AG04450 (cell line): Measurements from ENCODE around the gene EEF1AKMT1. TPM values are rescaled to one million over a fixed set of nuclear protein-coding genes. Genes with fewer than 3 reads are reported as not detected.
A peak's percentile ranks its signal among the peaks of the same experiment; 100 is the strongest.

ENCODE experiments used
- CTCF ChIA-PET: fragments of 300-600, 350-600 bp; formaldehyde crosslinking; extraction: SDS; loops from one replicate; lab custom pipeline; 2022; ENCODE audit warnings: antibody characterized with exemption, inconsistent platforms; lab: Charles Lee
- POLR2A ChIA-PET: fragments of 350-600 bp; formaldehyde crosslinking; extraction: SDS; loops from one replicate; lab custom pipeline; 2021; ENCODE audit warnings: antibody characterized with exemption, inconsistent platforms; lab: Yijun Ruan, JAX
- DNase-seq: peaks from one replicate; pipeline ENCODE4 v3.0.0-alpha.2; 2011; ENCODE audit warnings: low read depth, low spot score
- H3K27ac ChIP-seq: one replicate; pipeline ENCODE4 v1.5.1; 2012; ENCODE audit warnings: low read depth, low read length, control low read depth
- H3K27me3 ChIP-seq: one replicate; pipeline ENCODE4 v1.6.0; 2012; ENCODE audit warnings: low read length; ENCODE audit not compliant: control insufficient read depth, insufficient read depth
- H3K4me3 ChIP-seq: 2 replicates; pipeline ENCODE4 v1.5.1; 2011; ENCODE audit warnings: mild to moderate bottlenecking, low read depth, low read length, control low read depth
- H3K9me3 ChIP-seq: 2 replicates; pipeline ENCODE4 v1.5.1; 2012; ENCODE audit warnings: low read length; ENCODE audit not compliant: control insufficient read depth, insufficient read depth
- polyA plus RNA-seq: library from polyadenylated mRNA; depleted of rRNA; stranded (reverse); fragments of >200 nt; gene quantifications from 2 replicates; pipeline ENCODE4 v1.2.3, GENCODE V29; 2011
- TF ChIP-seq, protein P1 (sequence below): IDR thresholded peaks from 2 replicates; pipeline ENCODE4 v1.5.1; 2011; ENCODE audit warnings: low read depth, low read length, control low read depth, inconsistent platforms

EEF1AKMT1 gene
- polyA plus RNA-seq, 1 experiment: 19.5 TPM

DNA sequence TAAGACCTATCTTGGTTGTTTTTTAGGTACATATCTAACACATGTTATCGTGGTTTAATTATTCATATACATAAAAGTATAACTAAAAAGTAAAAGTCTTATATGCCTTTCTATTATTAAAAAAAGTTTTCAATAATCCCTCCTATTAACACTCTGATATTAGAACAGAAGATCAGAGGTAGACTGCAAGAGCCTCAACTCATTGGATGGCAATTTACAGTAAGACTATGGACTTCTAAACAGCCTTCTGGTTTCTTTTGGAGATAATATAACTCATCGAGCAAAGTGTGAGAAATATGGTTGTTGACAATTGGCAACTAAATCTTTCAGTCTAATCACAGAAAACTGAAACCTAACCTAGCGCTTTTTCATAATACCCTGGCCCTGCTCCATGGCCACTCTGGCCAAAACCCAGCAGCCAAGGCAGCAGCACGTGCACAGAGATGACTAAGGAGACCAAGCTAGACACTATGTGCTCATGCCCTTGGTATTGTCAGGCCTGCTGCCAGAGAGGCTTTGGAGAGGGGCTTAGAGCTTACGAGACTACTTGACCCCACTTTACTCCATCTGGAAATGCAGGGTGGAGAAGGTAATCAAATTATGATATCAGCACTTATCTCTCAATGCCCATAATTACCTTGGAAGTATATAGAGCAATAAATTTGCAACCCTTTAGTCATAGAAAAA is 40.6 kb upstream of the EEF1AKMT1 start:
- Histone ChIP-seq H3K9me3 (no peaks in the 10 kb centered on the region), H3K27me3 (no peaks in the 10 kb centered on the region), H3K4me3 (peak overlapping the region; percentile 35), H3K27ac (peak overlapping the region; percentile 77)
- POLR2A ChIA-PET: interaction anchor here (1.1 kb wide), 2 partner anchors 11 to 13 kb away, joined by 3 to 5 read pairs; no protein-coding TSS in a partner anchor
- CTCF ChIA-PET: interaction anchor here (1.1 to 3.0 kb wide), 2 partner anchors 13 to 14 kb away, joined by 4 to 38 read pairs; no protein-coding TSS in a partner anchor
- TF ChIP-seq, protein P1, sequence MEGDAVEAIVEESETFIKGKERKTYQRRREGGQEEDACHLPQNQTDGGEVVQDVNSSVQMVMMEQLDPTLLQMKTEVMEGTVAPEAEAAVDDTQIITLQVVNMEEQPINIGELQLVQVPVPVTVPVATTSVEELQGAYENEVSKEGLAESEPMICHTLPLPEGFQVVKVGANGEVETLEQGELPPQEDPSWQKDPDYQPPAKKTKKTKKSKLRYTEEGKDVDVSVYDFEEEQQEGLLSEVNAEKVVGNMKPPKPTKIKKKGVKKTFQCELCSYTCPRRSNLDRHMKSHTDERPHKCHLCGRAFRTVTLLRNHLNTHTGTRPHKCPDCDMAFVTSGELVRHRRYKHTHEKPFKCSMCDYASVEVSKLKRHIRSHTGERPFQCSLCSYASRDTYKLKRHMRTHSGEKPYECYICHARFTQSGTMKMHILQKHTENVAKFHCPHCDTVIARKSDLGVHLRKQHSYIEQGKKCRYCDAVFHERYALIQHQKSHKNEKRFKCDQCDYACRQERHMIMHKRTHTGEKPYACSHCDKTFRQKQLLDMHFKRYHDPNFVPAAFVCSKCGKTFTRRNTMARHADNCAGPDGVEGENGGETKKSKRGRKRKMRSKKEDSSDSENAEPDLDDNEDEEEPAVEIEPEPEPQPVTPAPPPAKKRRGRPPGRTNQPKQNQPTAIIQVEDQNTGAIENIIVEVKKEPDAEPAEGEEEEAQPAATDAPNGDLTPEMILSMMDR: no peak
- peak; percentile 91 for DNase-seq

GRCh38 chr13:20812890-20813289 is 39.1 kb upstream of the EEF1AKMT1 start:
- Histone ChIP-seq H3K27ac (no peak overlapping the region), H3K27me3 (no peaks in the 10 kb centered on the region), H3K9me3 (no peaks in the 10 kb centered on the region), H3K4me3 (no peak overlapping the region)
- TF ChIP-seq, protein P1: no peak
- ChIA-PET POLR2A (no interaction called here), CTCF (no interaction called here)
- no peak for DNase-seq

GRCh38 chr13:20810808-20811207 is 37.0 kb upstream of the EEF1AKMT1 start:
- POLR2A ChIA-PET: no interaction called here
- Histone ChIP-seq H3K27me3 (no peaks in the 10 kb centered on the region), H3K27ac (no peak overlapping the region), H3K9me3 (no peaks in the 10 kb centered on the region), H3K4me3 (no peak overlapping the region)
- CTCF ChIA-PET: interaction anchor here (0.7 to 1.1 kb wide), 2 partner anchors 18 to 114 kb away, joined by 3 to 6 read pairs; no protein-coding TSS in a partner anchor
- no peak for DNase-seq
- TF ChIP-seq, protein P1: no peak

GRCh38 chr13:20808874-20809273 is 35.1 kb upstream of the EEF1AKMT1 start:
- no peaks in the 10 kb centered on the region for H3K27me3 ChIP-seq
- CTCF ChIA-PET: interaction anchor here (1.1 to 3.5 kb wide), 2 partner anchors 20 to 105 kb away, joined by 3 to 12 read pairs; partner anchors contain the start of gene IL17D
- H3K27ac ChIP-seq: no peak overlapping the region
- no peak overlapping the region for H3K4me3 ChIP-seq
- TF ChIP-seq, protein P1: no peak
- POLR2A ChIA-PET: no interaction called here
- no peaks in the 10 kb centered on the region for H3K9me3 ChIP-seq
- no peak for DNase-seq

DNA sequence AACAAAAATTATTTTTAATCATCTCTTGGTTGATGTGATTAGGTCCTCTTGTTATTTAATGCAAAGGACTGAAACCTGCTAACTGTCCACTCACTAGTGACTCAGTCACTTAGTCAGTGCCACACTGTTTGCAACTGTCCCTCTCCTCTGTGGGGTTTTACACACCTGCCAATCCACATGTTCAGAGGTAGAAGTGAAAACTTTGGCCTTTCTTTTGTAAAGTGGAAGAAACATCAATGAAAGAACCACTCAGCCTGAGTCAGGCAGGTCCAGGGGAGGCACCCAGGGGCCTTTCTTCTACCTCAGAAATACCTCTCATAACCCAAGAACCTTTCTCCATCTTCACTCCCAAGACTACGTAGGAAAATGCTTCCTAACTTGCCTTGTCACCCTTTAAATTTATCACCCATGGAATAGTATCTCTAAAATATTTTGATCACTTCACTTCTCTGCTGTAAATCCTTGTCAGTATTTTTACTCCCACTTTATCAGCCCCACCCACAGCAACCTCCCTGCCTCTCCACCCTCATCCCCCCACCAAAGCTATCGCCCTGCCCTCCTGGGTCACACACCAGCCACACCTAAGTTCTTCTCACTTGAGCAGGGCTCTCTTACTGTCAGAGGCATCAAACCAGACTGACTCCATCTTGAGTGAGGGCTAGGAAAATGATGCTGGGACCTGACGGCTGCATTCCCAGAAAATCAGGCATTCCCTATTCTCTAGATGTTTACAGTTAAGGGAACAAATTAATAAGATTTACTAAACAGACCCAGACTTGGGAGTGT is 29.6 kb upstream of the EEF1AKMT1 start:
- H3K4me3 ChIP-seq: no peak overlapping the region
- TF ChIP-seq, protein P1: no peak
- CTCF ChIA-PET: no interaction called here
- H3K9me3 ChIP-seq: no peaks in the 10 kb centered on the region
- no peak for DNase-seq
- no peak overlapping the region for H3K27ac ChIP-seq
- POLR2A ChIA-PET: no interaction called here
- H3K27me3 ChIP-seq: no peaks in the 10 kb centered on the region
